GM19035 (cell line): ENCODE data around the gene RGP1.

Experiments
- ATAC-seq: cut with Tn5 transposase; IDR thresholded peaks from one replicate; pipeline ENCODE4 v1.9.1; 2021; ENCODE audit not compliant: unreplicated experiment

Gene RGP1

GRCh38 chr9:35800530-35800929, 51.4 kb downstream of the RGP1 start:
- ATAC-seq = no peak

DNA sequence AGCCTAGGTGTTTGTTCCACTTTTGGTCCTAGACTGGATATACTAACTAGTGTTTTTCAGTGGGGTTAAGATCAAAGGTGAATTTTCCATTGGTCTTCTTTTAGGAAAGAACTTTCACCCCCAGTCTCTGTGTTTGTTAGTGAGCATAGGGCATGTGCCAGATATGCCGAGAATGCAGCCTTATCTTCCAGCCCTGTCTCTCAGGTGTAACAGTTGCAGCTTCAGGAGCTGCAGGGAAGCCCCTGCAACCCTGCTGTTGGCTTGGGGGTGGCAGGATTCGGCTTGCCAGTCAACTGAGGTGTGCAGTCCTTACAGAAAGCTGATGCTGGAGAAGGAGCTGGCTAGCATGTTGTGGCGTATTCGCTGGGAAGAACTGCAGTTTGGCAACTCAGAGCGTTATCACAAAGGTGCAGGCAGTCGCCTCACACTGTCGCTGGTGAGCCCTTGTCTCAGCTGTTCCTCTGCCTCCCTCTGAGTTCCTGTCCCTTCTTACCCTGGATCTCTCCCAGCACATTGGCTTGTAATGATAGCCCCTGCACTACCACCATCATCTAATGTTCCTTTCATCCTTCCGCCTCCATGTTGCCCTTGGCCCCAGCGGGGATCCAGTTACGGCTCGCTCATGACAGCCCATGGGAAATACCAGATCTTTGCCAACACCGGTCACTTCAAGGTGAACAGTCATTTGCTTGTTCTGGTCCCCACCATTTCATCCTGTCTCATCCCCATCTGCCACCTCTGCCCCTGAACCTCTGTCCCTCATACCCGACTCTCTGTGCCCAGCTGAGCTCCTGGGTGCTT, 52.4 kb downstream of the RGP1 start:
- no peak for ATAC-seq

GRCh38 chr9:35806101-35806500, 57.0 kb downstream of the RGP1 start:
- ATAC-seq = no peak
